Keratinocyte (primary cell): ENCODE data around the gene ANO7. TPM values are rescaled to one million over a fixed set of nuclear protein-coding genes. Genes with fewer than 3 reads are reported as not detected.

Experiments used
- DNase-seq: peaks from one replicate; pipeline ENCODE4 v3.0.0-alpha.2; 2011; ENCODE audit warnings: low read depth, missing footprints, low spot score
- FAIRE-seq: peaks from 2 replicates; lab custom pipeline; 2011; peaks lifted over from hg19 to GRCh38; lab: Jason Lieb, UNC
- H2AFZ ChIP-seq: 2 replicates; pipeline ENCODE4 v1.6.0; 2012; ENCODE audit warnings: low read length, control low read depth, inconsistent platforms; ENCODE audit not compliant: control insufficient read depth
- H3K27ac ChIP-seq: 2 replicates; pipeline ENCODE4 v1.5.1; 2011; ENCODE audit warnings: low read length; ENCODE audit not compliant: control insufficient read depth, insufficient read depth
- H3K27me3 ChIP-seq: 3 replicates; pipeline ENCODE4 v1.6.0; 2011; ENCODE audit warnings: low read length; ENCODE audit not compliant: control insufficient read depth, insufficient read depth; ENCODE audit errors: extremely low read depth
- H3K36me3 ChIP-seq, 2 experiments: 2 replicates in 1 of 2; 3 replicates in 1 of 2; pipeline ENCODE4 v1.5.1; 2011; ENCODE audit warnings: low read length in 2 of 2, mild to moderate bottlenecking in 1 of 2; ENCODE audit not compliant: control insufficient read depth in 2 of 2, insufficient read depth in 2 of 2; ENCODE audit errors: extremely low read depth in 1 of 2
- H3K4me1 ChIP-seq: 3 replicates; pipeline ENCODE4 v1.5.1; 2011; ENCODE audit warnings: low read length; ENCODE audit not compliant: control insufficient read depth, insufficient read depth; ENCODE audit errors: extremely low read depth
- H3K4me2 ChIP-seq: 3 replicates; pipeline ENCODE4 v1.6.0; 2011; ENCODE audit warnings: low read depth, low read length; ENCODE audit not compliant: control insufficient read depth, insufficient read depth; ENCODE audit errors: extremely low read depth
- H3K4me3 ChIP-seq, 3 experiments: fragments of 200-600 bp in 1 of 3; sonication (generic) in 1 of 3; 2 replicates in 2 of 3; 3 replicates in 1 of 3; pipeline ENCODE4 v1.5.1; 2011 to 2016; ENCODE audit warnings: low read length in 3 of 3, mild to moderate bottlenecking in 3 of 3, control low read depth in 2 of 3, inconsistent platforms in 1 of 3, low read depth in 1 of 3, mixed read lengths in 1 of 3, mixed run types in 1 of 3, moderate library complexity in 1 of 3; ENCODE audit not compliant: control insufficient read depth in 2 of 3, insufficient read depth in 2 of 3; ENCODE audit errors: extremely low read depth in 1 of 3
- H3K79me2 ChIP-seq: 2 replicates; pipeline ENCODE4 v1.6.0; 2012; ENCODE audit warnings: low read length; ENCODE audit not compliant: control insufficient read depth, insufficient read depth
- H3K9ac ChIP-seq: 3 replicates; pipeline ENCODE4 v1.6.0; 2011; ENCODE audit warnings: low read length; ENCODE audit not compliant: control insufficient read depth, insufficient read depth; ENCODE audit errors: extremely low read depth
- H3K9me1 ChIP-seq: 3 replicates; pipeline ENCODE4 v1.6.0; 2011; ENCODE audit warnings: low read length; ENCODE audit not compliant: control insufficient read depth, insufficient read depth; ENCODE audit errors: extremely low read depth
- H3K9me3 ChIP-seq: 2 replicates; pipeline ENCODE4 v1.5.1; 2012; ENCODE audit warnings: low read depth, low read length; ENCODE audit not compliant: control insufficient read depth
- H4K20me1 ChIP-seq: 3 replicates; pipeline ENCODE4 v1.6.0; 2011; ENCODE audit warnings: low read length; ENCODE audit not compliant: control insufficient read depth, insufficient read depth; ENCODE audit errors: extremely low read depth
- CTCF ChIP-seq, 3 experiments: IDR thresholded peaks in 1 of 3; conservative IDR thresholded peaks in 1 of 3; optimal IDR thresholded peaks in 1 of 3; 2 replicates in 2 of 3; 3 replicates in 1 of 3; pipeline versions ENCODE3 to v1.5.1; 2011; ENCODE audit warnings: low read length in 3 of 3, mild to moderate bottlenecking in 3 of 3, moderate library complexity in 2 of 3, control low read depth in 1 of 3, inconsistent platforms in 1 of 3; ENCODE audit not compliant: insufficient read depth in 2 of 3; ENCODE audit errors: extremely low read depth in 1 of 3
- EZH2 ChIP-seq: IDR thresholded peaks from one replicate; pipeline ENCODE4 v1.6.1; 2012; ENCODE audit warnings: inconsistent platforms, mild to moderate bottlenecking, low read length, moderate library complexity
- dilution Hi-C: fragments of 300-500 bp; cut with MboI; formaldehyde crosslinking; loops from one replicate; pipeline ENCODE4 v1.7.0; 2020; ENCODE audit warnings: low sequenced_read_pairs; ENCODE audit not compliant: extremely low pct_ligation_motif_present
- polyA plus RNA-seq, 5 experiments: library from polyadenylated mRNA; depleted of rRNA in 3 of 5; stranded (reverse) in 3 of 5; stranded (forward) in 1 of 5; unstranded in 1 of 5; fragments of >200 nt; gene quantifications; 1 replicate in 1 of 5; 2 replicates in 3 of 5; 3 replicates in 1 of 5; pipeline versions ENCODE4 v1.2.1 to v1.2.3, GENCODE V29; 2011 to 2012; ENCODE audit warnings: missing spikeins in 2 of 5, low read depth in 1 of 5, low replicate concordance in 1 of 5

ANO7 gene
- polyA plus RNA-seq, 1 donor (not counting 4 experiments of a cell fraction or from before 2014, with no cell fraction given) = 0.14 TPM

GRCh38 chr2:241189856-241190201, 1.4 kb downstream of the ANO7 start:
- H3K9ac ChIP-seq = no peak overlapping the region
- no peaks in the 10 kb centered on the region for H3K36me3 ChIP-seq
- H2AFZ ChIP-seq = no peak overlapping the region
- H3K9me3 ChIP-seq = no peaks in the 10 kb centered on the region
- H3K79me2 ChIP-seq = no peaks in the 10 kb centered on the region
- H4K20me1 ChIP-seq = no peaks in the 10 kb centered on the region
- no peak for FAIRE-seq
- no peaks in the 10 kb centered on the region for H3K4me1 ChIP-seq
- no peak overlapping the region for H3K4me2 ChIP-seq
- DNase-seq = no peak
- H3K4me3 ChIP-seq = no peak overlapping the region
- H3K27me3 ChIP-seq = peaks cover 27% of the 10 kb centered on the region
- no peak overlapping the region for H3K27ac ChIP-seq
- H3K9me1 ChIP-seq = no peaks in the 10 kb centered on the region
- TF ChIP-seq CTCF (optimal IDR thresholded peaks at IDR 0.05 in 1 of 3, IDR thresholded peaks at IDR 0.05 in 1 of 3, conservative IDR thresholded peaks at IDR 0.05 in 1 of 3; ENCODE audit: extremely low read depth in 1 of 3, insufficient read depth in 2 of 3, low read length in 3 of 3) (no peak), EZH2 (no peak)
- dilution Hi-C loops = no loop called here

GRCh38 chr2:241190291-241190981, 2.0 kb downstream of the ANO7 start:
- TF ChIP-seq EZH2 (no peak), CTCF (optimal IDR thresholded peaks at IDR 0.05 in 1 of 3, IDR thresholded peaks at IDR 0.05 in 1 of 3, conservative IDR thresholded peaks at IDR 0.05 in 1 of 3; ENCODE audit: extremely low read depth in 1 of 3, insufficient read depth in 2 of 3, low read length in 3 of 3) (no peak)
- Histone ChIP-seq H3K79me2 (no peaks in the 10 kb centered on the region), H3K4me3 (no peak overlapping the region), H3K9me1 (no peaks in the 10 kb centered on the region), H2AFZ (no peak overlapping the region), H3K36me3 (no peaks in the 10 kb centered on the region), H4K20me1 (no peaks in the 10 kb centered on the region), H3K27ac (no peak overlapping the region), H3K4me1 (no peaks in the 10 kb centered on the region), H3K9me3 (no peaks in the 10 kb centered on the region), H3K9ac (no peak overlapping the region), H3K27me3 (peaks cover 33% of the 10 kb centered on the region), H3K4me2 (no peak overlapping the region)
- dilution Hi-C loops = no loop called here
- DNase-seq (no peak), FAIRE-seq (no peak)
